ENCODE measurements around the gene DNAJC15.

DNAJC15 gene

DNA sequence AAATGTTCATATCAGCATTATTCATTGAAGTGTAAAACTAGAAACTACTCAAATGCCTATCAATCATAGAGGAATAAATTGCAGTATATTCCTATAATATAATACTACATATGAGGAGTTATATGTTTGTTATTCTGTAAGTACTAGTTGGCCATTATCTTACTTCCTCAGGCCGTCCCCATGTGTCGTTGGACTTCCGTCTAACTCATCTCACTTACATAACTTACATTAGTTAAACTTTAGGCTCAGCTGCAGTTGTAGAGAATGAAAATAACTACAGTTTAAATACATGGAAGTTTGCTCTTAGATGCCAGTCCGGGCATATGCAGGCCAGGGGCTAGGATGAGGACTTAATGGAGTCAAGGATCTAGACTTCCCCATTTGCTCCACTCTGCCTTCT is 22.7 kb upstream of the DNAJC15 start:
- Histone ChIP-seq H3K4me3 (ENCODE audit: low read depth, low read length) (no peak overlapping the region), H3K4me1 (no peaks in the 10 kb centered on the region), H3K36me3 (no peaks in the 10 kb centered on the region), H3K9me3 (no peaks in the 10 kb centered on the region), H3K27me3 (no peaks in the 10 kb centered on the region)
- DNase-seq, result no peak
- TF ChIP-seq, protein P1, sequence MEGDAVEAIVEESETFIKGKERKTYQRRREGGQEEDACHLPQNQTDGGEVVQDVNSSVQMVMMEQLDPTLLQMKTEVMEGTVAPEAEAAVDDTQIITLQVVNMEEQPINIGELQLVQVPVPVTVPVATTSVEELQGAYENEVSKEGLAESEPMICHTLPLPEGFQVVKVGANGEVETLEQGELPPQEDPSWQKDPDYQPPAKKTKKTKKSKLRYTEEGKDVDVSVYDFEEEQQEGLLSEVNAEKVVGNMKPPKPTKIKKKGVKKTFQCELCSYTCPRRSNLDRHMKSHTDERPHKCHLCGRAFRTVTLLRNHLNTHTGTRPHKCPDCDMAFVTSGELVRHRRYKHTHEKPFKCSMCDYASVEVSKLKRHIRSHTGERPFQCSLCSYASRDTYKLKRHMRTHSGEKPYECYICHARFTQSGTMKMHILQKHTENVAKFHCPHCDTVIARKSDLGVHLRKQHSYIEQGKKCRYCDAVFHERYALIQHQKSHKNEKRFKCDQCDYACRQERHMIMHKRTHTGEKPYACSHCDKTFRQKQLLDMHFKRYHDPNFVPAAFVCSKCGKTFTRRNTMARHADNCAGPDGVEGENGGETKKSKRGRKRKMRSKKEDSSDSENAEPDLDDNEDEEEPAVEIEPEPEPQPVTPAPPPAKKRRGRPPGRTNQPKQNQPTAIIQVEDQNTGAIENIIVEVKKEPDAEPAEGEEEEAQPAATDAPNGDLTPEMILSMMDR (IDR thresholded peaks at IDR 0.05; ENCODE audit: low read depth, low read length), result no peak

DNA sequence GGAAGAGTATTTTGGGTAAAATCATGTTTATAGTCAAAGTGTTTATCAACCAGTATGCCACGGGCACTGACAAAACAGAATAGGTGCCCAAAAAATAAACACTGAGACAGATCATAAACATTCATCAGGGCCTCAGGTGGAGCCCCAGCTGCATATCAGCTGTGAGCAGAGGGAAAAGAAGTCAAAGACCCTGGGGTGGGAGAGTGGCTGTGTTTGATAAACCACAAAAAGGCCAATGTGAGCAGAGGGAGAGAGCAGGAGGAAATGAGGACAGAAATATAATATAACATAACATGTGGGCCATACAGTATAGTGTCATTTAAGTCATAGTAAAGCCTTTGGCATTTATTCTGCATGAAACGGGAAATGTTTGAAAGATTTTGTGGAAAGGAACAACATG is 21.4 kb upstream of the DNAJC15 start:
- DNase-seq, result no peak
- Histone ChIP-seq H3K9me3 (no peaks in the 10 kb centered on the region), H3K36me3 (no peaks in the 10 kb centered on the region), H3K27me3 (no peaks in the 10 kb centered on the region), H3K4me3 (ENCODE audit: low read depth, low read length) (no peak overlapping the region), H3K4me1 (no peaks in the 10 kb centered on the region)
- TF ChIP-seq, protein P1 (IDR thresholded peaks at IDR 0.05; ENCODE audit: low read depth, low read length), result no peak

DNA sequence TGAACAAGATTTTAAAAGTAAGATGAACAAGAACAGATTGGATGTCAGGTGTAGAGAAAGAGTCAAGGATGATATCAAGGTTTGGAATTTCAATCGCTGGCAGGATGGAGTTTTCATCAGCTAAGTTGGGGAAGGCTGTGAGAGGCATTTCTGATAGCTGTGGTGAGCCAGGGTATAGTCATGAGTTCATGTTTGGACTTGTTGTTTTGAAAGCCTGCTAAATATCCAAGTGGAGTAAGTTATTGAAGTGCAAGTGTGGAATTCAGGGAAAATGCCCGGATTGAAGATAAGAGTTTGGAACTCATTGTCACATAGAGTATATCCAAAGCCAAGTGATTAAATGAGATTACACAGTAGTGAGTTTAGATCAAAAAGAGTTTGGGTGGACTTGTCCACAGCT is 20.4 kb upstream of the DNAJC15 start:
- H3K36me3 ChIP-seq, result no peaks in the 10 kb centered on the region
- TF ChIP-seq, protein P1 (IDR thresholded peaks at IDR 0.05; ENCODE audit: low read depth, low read length), result no peak
- H3K27me3 ChIP-seq, result no peaks in the 10 kb centered on the region
- H3K9me3 ChIP-seq, result no peaks in the 10 kb centered on the region
- H3K4me1 ChIP-seq, result no peaks in the 10 kb centered on the region
- no peak overlapping the region for H3K4me3 ChIP-seq (ENCODE audit: low read depth, low read length)
- DNase-seq, result no peak

DNA sequence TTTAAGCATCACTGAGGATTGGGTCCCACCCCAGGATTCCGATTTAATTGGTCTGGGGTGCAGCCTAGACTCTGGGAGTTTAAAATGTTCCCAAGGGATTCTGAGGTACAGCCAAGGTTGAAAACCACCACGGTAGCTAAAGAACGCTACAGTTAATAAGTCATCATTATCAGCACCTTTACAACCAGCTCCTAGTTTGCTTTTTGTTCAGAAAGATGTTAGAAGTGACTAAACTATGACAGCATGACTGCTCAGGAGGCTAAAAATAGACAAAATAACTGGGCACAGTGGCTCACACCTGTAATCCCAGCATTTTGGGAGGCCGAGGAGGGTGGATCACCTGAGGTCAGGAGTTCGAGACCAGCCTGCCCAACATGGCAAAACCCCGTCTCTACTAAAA is 19.7 kb upstream of the DNAJC15 start:
- H3K4me3 ChIP-seq (ENCODE audit: low read depth, low read length), result no peak overlapping the region
- TF ChIP-seq, protein P1 (IDR thresholded peaks at IDR 0.05; ENCODE audit: low read depth, low read length), result no peak
- no peaks in the 10 kb centered on the region for H3K9me3 ChIP-seq
- no peak for DNase-seq
- no peaks in the 10 kb centered on the region for H3K27me3 ChIP-seq
- no peaks in the 10 kb centered on the region for H3K4me1 ChIP-seq
- H3K36me3 ChIP-seq, result no peaks in the 10 kb centered on the region

DNA sequence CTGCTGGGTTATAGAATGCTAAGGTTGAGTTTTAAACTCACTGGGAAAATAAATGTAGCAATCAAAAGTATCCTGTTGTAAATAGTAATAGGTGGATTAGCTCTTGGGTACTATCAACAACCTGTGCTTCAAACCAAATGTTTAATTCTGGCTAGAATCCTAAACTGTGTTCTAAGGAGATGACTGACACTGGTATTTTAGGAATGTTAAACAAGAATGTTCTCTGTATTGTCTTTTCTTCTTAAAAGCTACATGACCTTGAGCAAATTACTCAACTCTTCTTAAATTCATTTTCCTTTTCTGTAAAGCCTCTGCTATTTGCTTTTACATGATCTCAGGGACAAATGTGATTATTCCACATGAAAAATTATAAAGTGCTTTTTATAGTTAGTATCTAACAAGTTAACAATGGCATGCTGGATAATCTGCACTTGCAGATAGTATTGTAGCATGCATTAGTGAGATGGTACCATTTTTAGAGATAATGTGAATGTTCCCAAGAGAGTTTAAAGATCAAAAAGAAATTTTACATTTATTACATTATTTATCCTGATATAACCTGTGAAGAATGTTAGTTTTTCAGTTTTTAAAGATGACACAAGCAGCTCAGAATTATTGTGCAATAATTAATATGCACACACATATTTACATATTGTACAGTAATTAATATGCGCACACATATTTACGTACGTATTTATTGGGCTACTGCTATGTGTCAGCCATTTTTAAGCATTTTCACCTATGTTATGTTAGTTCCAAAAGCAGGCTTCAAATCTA is 17.7 kb upstream of the DNAJC15 start:
- H3K4me1 ChIP-seq, result no peaks in the 10 kb centered on the region
- TF ChIP-seq, protein P1 (IDR thresholded peaks at IDR 0.05; ENCODE audit: low read depth, low read length), result no peak
- H3K27me3 ChIP-seq, result no peaks in the 10 kb centered on the region
- H3K9me3 ChIP-seq, result no peaks in the 10 kb centered on the region
- DNase-seq, result no peak
- no peaks in the 10 kb centered on the region for H3K36me3 ChIP-seq
- H3K4me3 ChIP-seq (ENCODE audit: low read depth, low read length), result no peak overlapping the region

DNA sequence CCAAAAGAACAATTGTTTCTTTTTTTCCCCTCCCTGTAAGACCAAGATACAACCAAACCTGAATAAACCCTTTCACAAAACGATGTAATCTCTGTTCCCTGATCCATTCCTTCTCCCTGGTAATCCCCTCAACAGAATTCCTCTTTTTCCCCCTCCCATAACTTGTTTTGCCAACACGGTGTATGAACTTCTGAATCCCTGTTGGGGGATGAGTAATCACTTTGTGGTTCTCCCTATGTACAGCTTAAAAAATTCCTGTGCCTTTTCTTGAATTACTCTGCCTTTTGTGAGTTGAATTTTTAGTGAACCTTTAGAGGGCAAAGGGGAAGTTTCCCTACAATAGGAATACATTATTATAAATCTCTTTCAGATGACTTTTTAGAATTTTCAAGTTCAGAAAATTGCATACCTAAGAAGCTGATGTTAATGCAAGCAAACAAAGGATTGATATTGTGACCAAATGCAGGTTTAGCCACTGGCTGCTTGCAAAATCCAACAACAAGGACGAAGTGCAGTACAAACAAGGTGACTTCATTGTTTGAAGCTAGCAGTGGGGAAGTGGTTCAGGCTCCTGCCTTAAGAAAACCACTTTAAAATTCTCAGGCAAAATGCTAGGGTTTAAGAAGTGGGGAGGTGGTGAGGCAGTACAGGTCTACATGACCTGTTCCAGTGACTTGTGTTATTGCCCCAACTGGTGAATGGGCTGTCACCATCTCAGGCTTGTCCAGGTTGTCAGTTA is 16.3 kb upstream of the DNAJC15 start:
- H3K4me3 ChIP-seq (ENCODE audit: low read depth, low read length), result no peak overlapping the region
- no peaks in the 10 kb centered on the region for H3K4me1 ChIP-seq
- H3K27me3 ChIP-seq, result no peaks in the 10 kb centered on the region
- no peaks in the 10 kb centered on the region for H3K36me3 ChIP-seq
- no peak for DNase-seq
- H3K9me3 ChIP-seq, result no peaks in the 10 kb centered on the region
- TF ChIP-seq, protein P1 (IDR thresholded peaks at IDR 0.05; ENCODE audit: low read depth, low read length), result no peak

Data from BE2C (cell line).